Measurements from ENCODE around the gene ZKSCAN5.

The ZKSCAN5 gene

GRCh38 chr7:99504603-99505323, at the start of gene ZKSCAN5:
TSS of gene ZKSCAN5 (plus strand) at chr7:99504662. CDS start at chr7:99506045, 1,383 bp downstream.
- Histone ChIP-seq H3K27ac (ENCODE audit: low read length) (peak within 1 kb of the TSS; percentile 96), H3K9me3 (ENCODE audit: control insufficient read depth in 2 of 2, low read length in 2 of 2) (no peaks in the 10 kb centered on the region), H3K4me1 (ENCODE audit: control insufficient read depth, insufficient read depth, low read length) (peaks cover 27% of the 10 kb centered on the region), H3K27me3 (ENCODE audit: control insufficient read depth in 1 of 2, insufficient read depth in 2 of 2, low read length in 2 of 2) (no peaks in the 10 kb centered on the region), H3K36me3 (ENCODE audit: control insufficient read depth in 2 of 2, insufficient read depth in 2 of 2, low read length in 2 of 2) (no peaks in the 10 kb centered on the region), H3K4me3 (ENCODE audit: low read length in 2 of 2) (peak within 1 kb of the TSS; percentile 92 to 97), H3K9ac (ENCODE audit: low read length in 2 of 2) (peak within 1 kb of the TSS; percentile 94 to 99)

DNA sequence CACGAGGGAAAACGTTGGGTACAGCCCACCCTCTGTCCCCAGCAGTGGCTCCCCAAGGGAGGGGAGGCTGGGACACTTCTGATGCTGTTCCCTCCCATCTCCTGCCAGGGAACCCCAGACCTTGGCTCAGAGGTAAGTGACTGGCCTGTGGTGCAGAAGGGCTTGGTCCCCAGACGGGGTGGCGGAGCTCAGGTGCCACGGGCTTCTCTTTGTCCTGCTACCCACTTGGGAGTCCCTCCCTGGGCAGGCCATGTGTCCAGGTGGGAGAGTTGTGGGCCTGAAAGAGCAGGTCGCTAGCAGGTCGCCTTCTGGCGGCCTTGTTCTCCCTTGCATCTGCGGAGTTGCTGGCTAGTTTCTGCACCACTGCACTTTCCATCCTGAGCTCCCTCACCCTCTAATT, 48.6 kb upstream of the ZKSCAN5 start:
- H3K4me3 ChIP-seq (ENCODE audit: low read length in 2 of 2): no peak overlapping the region
- H3K4me1 ChIP-seq (ENCODE audit: control insufficient read depth, insufficient read depth, low read length): peaks cover 3% of the 10 kb centered on the region
- H3K36me3 ChIP-seq (ENCODE audit: control insufficient read depth in 2 of 2, insufficient read depth in 2 of 2, low read length in 2 of 2): peaks cover 52 to 76% of the 10 kb centered on the region in 2 donors
- H3K9me3 ChIP-seq (ENCODE audit: control insufficient read depth in 2 of 2, low read length in 2 of 2): no peaks in the 10 kb centered on the region
- H3K27me3 ChIP-seq (ENCODE audit: control insufficient read depth in 1 of 2, insufficient read depth in 2 of 2, low read length in 2 of 2): no peaks in the 10 kb centered on the region
- H3K27ac ChIP-seq (ENCODE audit: low read length): no peak overlapping the region
- H3K9ac ChIP-seq (ENCODE audit: low read length in 2 of 2): no peak overlapping the region

GRCh38 chr7:99456288-99456687, 48.2 kb upstream of the ZKSCAN5 start:
- Histone ChIP-seq H3K27me3 (ENCODE audit: control insufficient read depth in 1 of 2, insufficient read depth in 2 of 2, low read length in 2 of 2) (no peaks in the 10 kb centered on the region), H3K9ac (ENCODE audit: low read length in 2 of 2) (no peak overlapping the region), H3K4me3 (ENCODE audit: low read length in 2 of 2) (no peak overlapping the region), H3K36me3 (ENCODE audit: control insufficient read depth in 2 of 2, insufficient read depth in 2 of 2, low read length in 2 of 2) (peaks cover 50 to 75% of the 10 kb centered on the region in 2 donors), H3K27ac (ENCODE audit: low read length) (no peak overlapping the region), H3K9me3 (ENCODE audit: control insufficient read depth in 2 of 2, low read length in 2 of 2) (no peaks in the 10 kb centered on the region), H3K4me1 (ENCODE audit: control insufficient read depth, insufficient read depth, low read length) (peaks cover 6% of the 10 kb centered on the region)

- Histone ChIP-seq H3K9ac (ENCODE audit: low read length in 2 of 2) (no peak overlapping the region), H3K4me3 (ENCODE audit: low read length in 2 of 2) (no peak overlapping the region), H3K4me1 (ENCODE audit: control insufficient read depth, insufficient read depth, low read length) (peaks cover 6% of the 10 kb centered on the region), H3K9me3 (ENCODE audit: control insufficient read depth in 2 of 2, low read length in 2 of 2) (no peaks in the 10 kb centered on the region), H3K27me3 (ENCODE audit: control insufficient read depth in 1 of 2, insufficient read depth in 2 of 2, low read length in 2 of 2) (no peaks in the 10 kb centered on the region), H3K36me3 (ENCODE audit: control insufficient read depth in 2 of 2, insufficient read depth in 2 of 2, low read length in 2 of 2) (peaks cover 50 to 72% of the 10 kb centered on the region in 2 donors), H3K27ac (ENCODE audit: low read length) (no peak overlapping the region)
These were observed 47.3 kb upstream of the ZKSCAN5 start for GRCh38 chr7:99457050-99457649.

DNA sequence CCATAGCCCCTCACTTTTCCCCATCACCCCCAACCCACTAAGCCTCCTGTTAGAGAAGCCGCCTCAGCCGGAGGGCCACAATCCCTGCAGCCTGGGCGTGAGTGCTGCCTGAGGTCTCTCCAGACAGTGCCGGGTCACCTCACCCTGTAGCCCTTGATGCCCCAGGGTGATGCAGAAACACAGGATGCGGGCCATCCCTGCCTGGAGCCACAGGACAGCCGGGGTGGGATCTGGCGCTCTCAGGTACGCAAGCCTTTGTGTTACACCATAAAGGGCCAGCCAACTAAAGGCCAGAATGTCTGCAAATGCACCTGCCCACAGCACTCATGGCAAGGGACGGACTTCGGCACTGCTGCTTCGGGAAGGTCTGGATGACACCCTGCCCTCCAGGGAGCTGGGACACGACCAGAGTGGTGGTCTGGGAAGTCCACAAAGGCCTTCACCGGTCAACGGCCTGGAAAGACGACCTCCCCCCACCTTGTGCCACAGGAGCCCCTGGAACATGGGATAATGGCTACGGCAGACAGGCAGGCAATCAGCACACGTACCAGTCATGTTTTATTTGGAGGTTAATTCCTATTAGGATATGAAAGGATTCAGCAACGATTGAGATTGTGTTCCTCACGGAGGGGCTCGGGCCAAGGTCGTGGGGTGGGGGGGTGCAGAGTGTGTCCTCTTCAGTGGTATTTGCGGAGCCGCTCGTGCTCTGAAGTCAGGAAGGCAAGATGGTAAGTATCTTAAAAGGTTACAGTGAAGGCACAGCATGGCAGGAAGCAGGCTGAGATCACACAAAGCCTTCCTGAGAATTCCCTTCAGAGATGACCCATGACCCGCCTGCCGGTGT, 46.6 kb upstream of the ZKSCAN5 start:
- Histone ChIP-seq H3K27ac (ENCODE audit: low read length) (no peak overlapping the region), H3K9me3 (ENCODE audit: control insufficient read depth in 2 of 2, low read length in 2 of 2) (no peaks in the 10 kb centered on the region), H3K9ac (ENCODE audit: low read length in 2 of 2) (no peak overlapping the region), H3K27me3 (ENCODE audit: control insufficient read depth in 1 of 2, insufficient read depth in 2 of 2, low read length in 2 of 2) (no peaks in the 10 kb centered on the region), H3K4me1 (ENCODE audit: control insufficient read depth, insufficient read depth, low read length) (peaks cover 6% of the 10 kb centered on the region), H3K4me3 (ENCODE audit: low read length in 2 of 2) (no peak overlapping the region), H3K36me3 (ENCODE audit: control insufficient read depth in 2 of 2, insufficient read depth in 2 of 2, low read length in 2 of 2) (peaks cover 50 to 71% of the 10 kb centered on the region in 2 donors)

DNA sequence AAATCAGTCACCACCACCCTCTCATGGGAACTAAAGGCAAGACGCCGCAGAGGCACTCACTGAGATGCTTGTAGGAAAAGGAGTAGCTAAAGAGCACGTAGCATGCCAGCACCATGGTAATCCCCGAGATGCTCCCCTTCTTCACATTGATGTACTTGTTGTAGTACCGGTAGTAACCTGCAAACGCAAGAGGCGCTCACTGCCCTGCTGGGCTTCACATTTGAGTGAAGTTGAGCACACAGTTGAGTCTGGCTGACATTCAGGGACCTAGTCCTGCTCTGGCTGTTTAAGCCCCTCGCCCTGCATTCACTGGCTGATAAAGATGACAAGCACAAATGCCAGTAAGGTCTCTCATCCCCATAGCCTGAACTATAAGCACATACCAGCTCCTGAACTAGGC, 45.4 kb upstream of the ZKSCAN5 start:
- peaks cover 46 to 67% of the 10 kb centered on the region in 2 donors for H3K36me3 ChIP-seq (ENCODE audit: control insufficient read depth in 2 of 2, insufficient read depth in 2 of 2, low read length in 2 of 2)
- no peak overlapping the region for H3K27ac ChIP-seq (ENCODE audit: low read length)
- H3K4me1 ChIP-seq (ENCODE audit: control insufficient read depth, insufficient read depth, low read length): peaks cover 9% of the 10 kb centered on the region
- no peak overlapping the region for H3K4me3 ChIP-seq (ENCODE audit: low read length in 2 of 2)
- no peaks in the 10 kb centered on the region for H3K9me3 ChIP-seq (ENCODE audit: control insufficient read depth in 2 of 2, low read length in 2 of 2)
- H3K9ac ChIP-seq (ENCODE audit: low read length in 2 of 2): no peak overlapping the region
- no peaks in the 10 kb centered on the region for H3K27me3 ChIP-seq (ENCODE audit: control insufficient read depth in 1 of 2, insufficient read depth in 2 of 2, low read length in 2 of 2)

DNA sequence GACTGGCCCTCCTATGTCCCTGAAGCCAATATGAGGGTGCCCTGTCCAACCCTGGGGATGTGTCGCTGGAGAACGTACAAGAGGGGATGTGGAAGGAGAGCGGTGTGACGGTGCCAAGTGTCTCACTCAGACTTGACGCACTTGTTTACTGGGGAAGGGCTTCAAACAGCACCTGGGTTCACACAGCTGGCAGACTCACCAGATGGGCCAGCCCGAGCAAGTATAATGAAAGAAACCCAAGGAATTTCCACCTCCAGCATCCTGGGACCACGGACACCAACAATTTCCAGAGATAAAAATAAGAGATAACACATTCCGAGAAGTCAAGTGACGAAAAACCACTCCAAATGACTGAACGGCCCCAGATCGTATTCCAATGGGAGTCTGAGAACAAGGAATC, 43.8 kb upstream of the ZKSCAN5 start:
- peaks cover 36 to 55% of the 10 kb centered on the region in 2 donors for H3K36me3 ChIP-seq (ENCODE audit: control insufficient read depth in 2 of 2, insufficient read depth in 2 of 2, low read length in 2 of 2)
- H3K27ac ChIP-seq (ENCODE audit: low read length): no peak overlapping the region
- H3K4me3 ChIP-seq (ENCODE audit: low read length in 2 of 2): no peak overlapping the region
- no peaks in the 10 kb centered on the region for H3K9me3 ChIP-seq (ENCODE audit: control insufficient read depth in 2 of 2, low read length in 2 of 2)
- peaks cover 23% of the 10 kb centered on the region for H3K4me1 ChIP-seq (ENCODE audit: control insufficient read depth, insufficient read depth, low read length)
- no peaks in the 10 kb centered on the region for H3K27me3 ChIP-seq (ENCODE audit: control insufficient read depth in 1 of 2, insufficient read depth in 2 of 2, low read length in 2 of 2)
- H3K9ac ChIP-seq (ENCODE audit: low read length in 2 of 2): no peak overlapping the region

GRCh38 chr7:99461221-99461620, 43.2 kb upstream of the ZKSCAN5 start:
- Histone ChIP-seq H3K27me3 (ENCODE audit: control insufficient read depth in 1 of 2, insufficient read depth in 2 of 2, low read length in 2 of 2) (no peaks in the 10 kb centered on the region), H3K9ac (ENCODE audit: low read length in 2 of 2) (no peak overlapping the region), H3K4me3 (ENCODE audit: low read length in 2 of 2) (no peak overlapping the region), H3K36me3 (ENCODE audit: control insufficient read depth in 2 of 2, insufficient read depth in 2 of 2, low read length in 2 of 2) (peaks cover 33 to 49% of the 10 kb centered on the region in 2 donors), H3K9me3 (ENCODE audit: control insufficient read depth in 2 of 2, low read length in 2 of 2) (no peaks in the 10 kb centered on the region), H3K27ac (ENCODE audit: low read length) (no peak overlapping the region), H3K4me1 (ENCODE audit: control insufficient read depth, insufficient read depth, low read length) (peaks cover 27% of the 10 kb centered on the region)

- H3K36me3 ChIP-seq (ENCODE audit: control insufficient read depth in 2 of 2, insufficient read depth in 2 of 2, low read length in 2 of 2): peaks cover 0 to 10% of the 10 kb centered on the region in 2 donors
- H3K9me3 ChIP-seq (ENCODE audit: control insufficient read depth in 2 of 2, low read length in 2 of 2): no peaks in the 10 kb centered on the region
- H3K4me1 ChIP-seq (ENCODE audit: control insufficient read depth, insufficient read depth, low read length): peaks cover 30% of the 10 kb centered on the region
- no peaks in the 10 kb centered on the region for H3K27me3 ChIP-seq (ENCODE audit: control insufficient read depth in 1 of 2, insufficient read depth in 2 of 2, low read length in 2 of 2)
- peak overlapping the region; percentile 68 to 95 for H3K9ac ChIP-seq (ENCODE audit: low read length in 2 of 2)
- peak overlapping the region; percentile 84 for H3K27ac ChIP-seq (ENCODE audit: low read length)
- peak overlapping the region; percentile 85 to 98 for H3K4me3 ChIP-seq (ENCODE audit: low read length in 2 of 2)
These were observed 39.1 kb upstream of the ZKSCAN5 start for GRCh38 chr7:99465421-99465768.

DNA sequence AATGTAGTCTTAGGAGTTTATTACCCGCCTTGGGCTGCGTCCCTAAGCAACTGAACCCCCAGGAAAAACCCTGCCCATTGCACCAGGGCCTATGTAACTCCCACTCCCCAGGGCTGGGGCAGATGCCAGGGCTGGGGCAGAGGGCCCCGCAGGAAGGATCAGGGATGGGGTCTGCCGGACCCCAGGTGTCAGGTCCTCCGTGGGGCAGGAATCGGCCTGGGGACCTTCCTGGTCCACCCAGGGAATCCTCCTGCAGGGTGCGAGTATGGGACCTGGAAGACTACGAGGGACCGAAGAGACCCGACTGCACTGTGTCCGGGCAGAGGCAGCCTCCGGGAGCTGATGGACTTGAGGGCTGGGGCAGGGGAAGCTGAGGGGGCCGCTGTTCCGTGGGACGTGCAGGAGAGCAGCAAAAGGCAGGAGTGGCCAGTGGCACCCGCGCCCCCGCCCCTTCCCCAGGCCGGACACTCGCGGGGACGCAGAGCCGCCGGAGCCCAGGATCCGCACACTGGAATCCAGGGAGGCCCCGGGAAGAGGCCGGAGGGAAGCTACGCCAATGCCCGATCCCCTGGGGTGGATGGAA, 36.0 kb upstream of the ZKSCAN5 start:
- H3K9ac ChIP-seq (ENCODE audit: low read length in 2 of 2): no peak overlapping the region
- H3K27ac ChIP-seq (ENCODE audit: low read length): no peak overlapping the region
- no peaks in the 10 kb centered on the region for H3K9me3 ChIP-seq (ENCODE audit: control insufficient read depth in 2 of 2, low read length in 2 of 2)
- H3K27me3 ChIP-seq (ENCODE audit: control insufficient read depth in 1 of 2, insufficient read depth in 2 of 2, low read length in 2 of 2): no peaks in the 10 kb centered on the region
- H3K4me3 ChIP-seq (ENCODE audit: low read length in 2 of 2): no peak overlapping the region
- peaks cover 0 to 3% of the 10 kb centered on the region in 2 donors for H3K36me3 ChIP-seq (ENCODE audit: control insufficient read depth in 2 of 2, insufficient read depth in 2 of 2, low read length in 2 of 2)
- H3K4me1 ChIP-seq (ENCODE audit: control insufficient read depth, insufficient read depth, low read length): peaks cover 27% of the 10 kb centered on the region

Measured in stomach smooth muscle (tissue), 2 donors.